Kidney glomerular epithelial cell (primary cell): ENCODE data around the gene CCDC3.
"Not testable (repeated sequence)": the region's sequence is repeated elsewhere in the genome, so short reads cannot be mapped to it uniquely, and the experiment has no call there.

ENCODE experiments used
- DNase-seq: peaks from one replicate; lab custom pipeline; 2025; lab: John Stamatoyannopoulos, UW

The CCDC3 gene

GRCh38 chr10:13001041-13001886, at the start of gene CCDC3:
CCDC3 (minus strand) TSS chr10:13001713; CDS start chr10:13001570, 143 bp downstream.
- DNase-seq = no peak

GRCh38 chr10:13051126-13051694, 49.7 kb upstream of the CCDC3 start:
- DNase-seq = no peak

GRCh38 chr10:13049774-13050420, 48.4 kb upstream of the CCDC3 start:
- no peak for DNase-seq

- DNase-seq = no peak
Measured at GRCh38 chr10:13048762-13049161, 47.2 kb upstream of the CCDC3 start.

GRCh38 chr10:13047529-13048206, 46.2 kb upstream of the CCDC3 start:
- DNase-seq = no peak

GRCh38 chr10:13046851-13047528, 45.5 kb upstream of the CCDC3 start:
- no peak for DNase-seq

GRCh38 chr10:13043520-13043919, 42.0 kb upstream of the CCDC3 start:
- DNase-seq = no peak

GRCh38 chr10:13039761-13040160, 38.2 kb upstream of the CCDC3 start:
- no peak for DNase-seq

- DNase-seq = no peak
Measured at GRCh38 chr10:13038391-13038790, 36.9 kb upstream of the CCDC3 start.

- no peak for DNase-seq
Measured at GRCh38 chr10:13037832-13038231, 36.3 kb upstream of the CCDC3 start.

GRCh38 chr10:13036841-13037240, 35.3 kb upstream of the CCDC3 start:
- no peak for DNase-seq

- DNase-seq = not testable (repeated sequence)
Measured at GRCh38 chr10:13035731-13036130, 34.2 kb upstream of the CCDC3 start.

GRCh38 chr10:13026873-13027272, 25.4 kb upstream of the CCDC3 start:
- DNase-seq = no peak

- DNase-seq = no peak
Measured at GRCh38 chr10:13023754-13024153, 22.2 kb upstream of the CCDC3 start.

- DNase-seq = no peak
Measured at GRCh38 chr10:13019280-13019679, 17.8 kb upstream of the CCDC3 start.

GRCh38 chr10:13018171-13018570, 16.7 kb upstream of the CCDC3 start:
- no peak for DNase-seq

GRCh38 chr10:13016886-13017285, 15.4 kb upstream of the CCDC3 start:
- DNase-seq = no peak

- DNase-seq = no peak
Measured at GRCh38 chr10:13016426-13016825, 14.9 kb upstream of the CCDC3 start.

- no peak for DNase-seq
Measured at GRCh38 chr10:13006037-13006436, 4.5 kb upstream of the CCDC3 start.

GRCh38 chr10:13003759-13004158, 2.2 kb upstream of the CCDC3 start:
- DNase-seq = no peak

GRCh38 chr10:13003004-13003403, 1.5 kb upstream of the CCDC3 start:
- DNase-seq = no peak

- no peak for DNase-seq
Measured at GRCh38 chr10:13001887-13002212, 337 bp upstream of the CCDC3 start.
